GM12801 (cell line): ENCODE results near the gene SLC4A9.

Experiments
- TF ChIP-seq, protein P1 (sequence below): IDR thresholded peaks from one replicate; pipeline ENCODE4 v1.5.1; 2011; ENCODE audit warnings: control low read depth; ENCODE audit not compliant: insufficient read length; ENCODE audit errors: extremely low read depth

Gene SLC4A9

DNA sequence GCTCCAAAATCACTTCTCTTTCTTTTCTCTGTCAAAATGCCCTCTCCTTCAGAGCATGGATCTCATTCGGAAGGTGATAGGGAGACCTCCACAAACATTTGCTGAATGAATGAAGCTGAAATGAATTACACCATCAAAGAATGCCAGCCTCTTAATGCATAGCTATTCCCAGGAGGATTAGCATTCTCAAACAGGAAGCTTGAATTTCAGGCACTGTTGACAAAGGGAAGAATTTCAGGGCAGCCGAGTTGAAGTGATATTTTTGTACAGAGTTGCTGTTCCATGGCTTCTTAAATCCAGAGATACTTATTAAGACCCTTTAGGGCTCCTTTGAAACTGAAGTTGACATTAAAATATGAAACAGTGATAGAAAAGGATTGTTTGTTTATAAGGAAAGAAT is 32.4 kb upstream of the SLC4A9 start:
- TF ChIP-seq, protein P1, sequence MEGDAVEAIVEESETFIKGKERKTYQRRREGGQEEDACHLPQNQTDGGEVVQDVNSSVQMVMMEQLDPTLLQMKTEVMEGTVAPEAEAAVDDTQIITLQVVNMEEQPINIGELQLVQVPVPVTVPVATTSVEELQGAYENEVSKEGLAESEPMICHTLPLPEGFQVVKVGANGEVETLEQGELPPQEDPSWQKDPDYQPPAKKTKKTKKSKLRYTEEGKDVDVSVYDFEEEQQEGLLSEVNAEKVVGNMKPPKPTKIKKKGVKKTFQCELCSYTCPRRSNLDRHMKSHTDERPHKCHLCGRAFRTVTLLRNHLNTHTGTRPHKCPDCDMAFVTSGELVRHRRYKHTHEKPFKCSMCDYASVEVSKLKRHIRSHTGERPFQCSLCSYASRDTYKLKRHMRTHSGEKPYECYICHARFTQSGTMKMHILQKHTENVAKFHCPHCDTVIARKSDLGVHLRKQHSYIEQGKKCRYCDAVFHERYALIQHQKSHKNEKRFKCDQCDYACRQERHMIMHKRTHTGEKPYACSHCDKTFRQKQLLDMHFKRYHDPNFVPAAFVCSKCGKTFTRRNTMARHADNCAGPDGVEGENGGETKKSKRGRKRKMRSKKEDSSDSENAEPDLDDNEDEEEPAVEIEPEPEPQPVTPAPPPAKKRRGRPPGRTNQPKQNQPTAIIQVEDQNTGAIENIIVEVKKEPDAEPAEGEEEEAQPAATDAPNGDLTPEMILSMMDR = no peak

DNA sequence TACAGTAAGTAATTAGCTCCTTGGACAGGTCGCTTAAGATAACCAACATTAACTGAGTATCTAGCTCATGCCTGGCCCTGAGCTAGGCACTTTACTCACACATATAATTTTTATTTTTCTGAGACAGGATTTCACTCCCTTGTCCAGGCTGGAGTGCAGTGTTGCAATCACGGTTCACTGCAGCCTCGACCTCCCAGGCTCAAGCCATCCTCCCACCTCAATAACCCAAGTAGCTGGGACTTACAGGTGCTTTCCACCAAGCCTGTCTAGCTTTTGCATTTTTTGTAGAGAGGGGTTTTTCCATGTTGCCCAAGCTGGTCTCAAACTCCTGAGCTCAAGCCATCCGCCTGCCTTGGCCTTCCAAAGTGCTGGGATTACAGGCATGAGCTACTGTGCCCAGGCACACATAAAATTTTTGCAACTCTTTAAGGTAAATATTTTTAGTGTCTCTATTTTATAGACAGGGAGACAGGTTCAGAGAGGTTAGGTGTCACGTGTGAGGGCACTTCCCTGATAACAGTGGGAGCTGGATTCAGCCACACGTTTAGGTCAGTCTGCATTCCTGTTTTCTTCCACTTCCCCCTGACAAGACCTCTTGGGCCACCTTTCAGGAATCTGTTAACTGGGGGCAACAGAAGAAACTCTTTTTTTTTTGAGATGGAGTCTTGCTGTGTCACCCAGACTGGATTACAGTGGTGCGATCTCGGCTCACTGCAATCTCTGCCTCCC is 31.8 kb upstream of the SLC4A9 start:
- TF ChIP-seq, protein P1 = no peak

GRCh38 chr5:140329739-140330481 is 30.1 kb upstream of the SLC4A9 start:
- TF ChIP-seq, protein P1 = no peak

GRCh38 chr5:140331638-140332037 is 28.4 kb upstream of the SLC4A9 start:
- TF ChIP-seq, protein P1 = no peak

- TF ChIP-seq, protein P1 = no peak
Measured at GRCh38 chr5:140336388-140336787, 23.6 kb upstream of the SLC4A9 start.

DNA sequence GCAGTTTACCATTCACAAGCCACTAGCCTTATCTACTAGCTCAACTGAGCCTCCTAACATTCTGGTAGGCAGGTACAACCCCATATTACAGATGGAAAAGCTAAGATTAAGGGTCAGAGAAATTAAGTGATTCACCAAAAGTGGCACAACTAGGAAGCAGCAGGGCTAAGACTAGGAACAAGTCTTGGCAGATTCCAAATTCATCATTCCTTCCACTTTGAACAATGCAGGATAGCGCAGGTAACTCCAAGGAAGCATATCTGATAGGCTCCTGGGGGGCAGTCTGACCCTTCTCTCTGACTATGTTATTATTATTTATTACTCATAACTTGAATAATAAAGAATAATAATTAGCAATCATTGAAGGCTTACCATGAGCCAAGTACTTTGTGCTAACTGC is 22.1 kb upstream of the SLC4A9 start:
- TF ChIP-seq, protein P1 = no peak

- TF ChIP-seq, protein P1 = no peak
Measured at GRCh38 chr5:140338336-140338735, 21.7 kb upstream of the SLC4A9 start.
